K562 (cell line): ENCODE results near the gene DERL3. TPM values are rescaled to one million over a fixed set of nuclear protein-coding genes. Genes with fewer than 3 reads are reported as not detected.

ENCODE experiments used
- ATAC-seq: fragments of 200-7000 bp; cut with Tn5 transposase; 3 replicates; pipeline ENCODE4 v1.9.1; 2020; ENCODE audit warnings: moderate library complexity
- BruUV-seq: library from RNA; stranded (reverse); fragments of 400-500 nt; replicated peaks from 2 replicates; lab custom pipeline; 2021; lab: Mats Ljungman, UMichigan
- CTCF ChIA-PET: fragments of 300-600 bp; formaldehyde crosslinking; extraction: SDS; loops from one replicate; lab custom pipeline; 2021; ENCODE audit warnings: low intra/inter-chr PET ratio; lab: Yijun Ruan, JAX
- POLR2A ChIA-PET: fragments of 300-600, 350-650 bp; sonication (Branson Sonifier 250); formaldehyde crosslinking; extraction: SDS; loops from one replicate; lab custom pipeline; 2021; ENCODE audit warnings: antibody characterized with exemption, inconsistent platforms; lab: Yijun Ruan, JAX
- DNase-seq, 4 experiments: peaks; one replicate each; pipeline versions ENCODE4 v3.0.0 to v3.0.0-alpha.2; 2011 to 2018; ENCODE audit warnings: low spot score in 3 of 4, mixed read lengths in 3 of 4; ENCODE audit errors: extremely low read depth in 1 of 4
- FAIRE-seq: peaks from 2 replicates; lab custom pipeline; 2011; peaks lifted over from hg19 to GRCh38; lab: Jason Lieb, UNC
- H2AFZ ChIP-seq: 2 replicates; pipeline ENCODE4 v1.6.0; 2011; ENCODE audit warnings: low read depth, low read length, control low read depth, inconsistent platforms
- H3K27ac ChIP-seq: fragments of 200-600 bp; 3 replicates; pipeline ENCODE4 v1.8.0; 2011; ENCODE audit warnings: low read depth, mild to moderate bottlenecking, control low read depth, inconsistent platforms, low read length, moderate library complexity, mixed read lengths; ENCODE audit errors: extremely low read depth
- H3K27me3 ChIP-seq, 2 experiments: fragments of 300-600 bp in 1 of 2; 2 replicates in 1 of 2; 3 replicates in 1 of 2; pipeline versions ENCODE4 v1.6.0 to v1.8.0; 2011; ENCODE audit warnings: inconsistent platforms in 2 of 2, low read length in 2 of 2, mild to moderate bottlenecking in 1 of 2, mixed read lengths in 1 of 2, moderate library complexity in 1 of 2; ENCODE audit not compliant: control insufficient read depth in 2 of 2, insufficient read depth in 2 of 2
- H3K36me3 ChIP-seq: fragments of 300-600 bp; 3 replicates; pipeline ENCODE4 v1.8.0; 2011; ENCODE audit warnings: mild to moderate bottlenecking, low read length, inconsistent platforms; ENCODE audit not compliant: control insufficient read depth, insufficient read depth
- H3K4me1 ChIP-seq, 2 experiments: fragments of 200-600 bp in 1 of 2; replicated peaks in 1 of 2; 2 replicates in 1 of 2; 3 replicates in 1 of 2; pipeline versions ENCODE4 v1.5.1 to v1.8.0; 2011; ENCODE audit warnings: inconsistent platforms in 2 of 2, low read length in 2 of 2, mild to moderate bottlenecking in 1 of 2, mixed read lengths in 1 of 2, moderate library complexity in 1 of 2; ENCODE audit not compliant: control insufficient read depth in 2 of 2, insufficient read depth in 2 of 2
- H3K4me2 ChIP-seq: 2 replicates; pipeline ENCODE4 v1.6.1; 2011; ENCODE audit warnings: low read length, control low read depth, inconsistent platforms, mixed read lengths; ENCODE audit not compliant: insufficient read depth
- H3K4me3 ChIP-seq: fragments of 200-600 bp; sonication (generic), shearing (Covaris generic); 2 replicates; pipeline ENCODE4 v1.5.1; 2016; ENCODE audit warnings: control low read depth, inconsistent platforms
- H3K79me2 ChIP-seq: fragments of 200-600 bp; 3 replicates; pipeline ENCODE4 v1.8.0; 2011; ENCODE audit warnings: low read length, inconsistent platforms; ENCODE audit not compliant: control insufficient read depth, insufficient read depth
- H3K9ac ChIP-seq, 2 experiments: 2 replicates each; pipeline versions ENCODE4 v1.6.0 to v1.6.1; 2011; ENCODE audit warnings: low read depth in 2 of 2, low read length in 2 of 2, control low read depth in 1 of 2, inconsistent platforms in 1 of 2, mild to moderate bottlenecking in 1 of 2, mixed read lengths in 1 of 2; ENCODE audit not compliant: insufficient read depth in 1 of 2
- H3K9me1 ChIP-seq: one replicate; pipeline ENCODE4 v1.6.0; 2011; ENCODE audit warnings: inconsistent platforms, mild to moderate bottlenecking, low read length, moderate library complexity; ENCODE audit not compliant: control insufficient read depth, insufficient read depth
- H3K9me3 ChIP-seq: replicated peaks from 2 replicates; pipeline ENCODE4 v1.5.1; 2011; ENCODE audit warnings: low read depth, low read length, inconsistent platforms; ENCODE audit not compliant: control insufficient read depth, insufficient read depth
- H4K20me1 ChIP-seq: replicated peaks from 2 replicates; pipeline ENCODE4 v1.6.1; 2011; ENCODE audit warnings: low read length, inconsistent platforms, mixed read lengths; ENCODE audit not compliant: control insufficient read depth, insufficient read depth
- DNMT1 ChIP-seq: fragments of 450-650 bp; IDR thresholded peaks from 2 replicates; pipeline ENCODE4 v1.6.1; 2016; ENCODE audit warnings: antibody characterized with exemption, mild to moderate bottlenecking
- ZNF311 ChIP-seq: fragments of 250-450 bp; sonication (Bioruptor Pico); IDR thresholded peaks from 2 replicates; pipeline ENCODE4 v1.4.0; 2020; ENCODE audit warnings: mild to moderate bottlenecking, moderate library complexity
- ZNF644 ChIP-seq: fragments of 200-800 bp; sonication (Bioruptor generic); IDR thresholded peaks from 2 replicates; pipeline ENCODE4 v1.6.1; 2016; ENCODE audit warnings: low read depth, missing genetic modification characterization, missing compliant biosample characterization
- ZSCAN29 ChIP-seq: fragments of 450-650 bp; IDR thresholded peaks from 2 replicates; pipeline ENCODE4 v1.6.1; 2017
- WGBS: fragments of 100-300 bp; shearing (Covaris generic); methylation state at CpG from one replicate; pipeline ENCODE4 v1.1.6; 2016; ENCODE audit warnings: low coverage, mixed read lengths; ENCODE audit not compliant: insufficient coverage; ENCODE audit errors: missing lambda C conversion rate; 5-methylcytosine and 5-hydroxymethylcytosine counted together
- in situ Hi-C: fragments of 300-500 bp; cut with MboI; formaldehyde crosslinking; loops from 4 replicates; pipeline ENCODE4 v1.15.0; 2018; ENCODE audit warnings: inconsistent platforms, mixed read lengths
- intact Hi-C: fragments of 100-400 bp; cut with micrococcal nuclease; formaldehyde crosslinking; loops from 2 replicates; pipeline ENCODE4 v1.14.2; 2022
- polyA plus RNA-seq, 8 experiments: library from polyadenylated mRNA; depleted of rRNA in 4 of 8; stranded (reverse) in 5 of 8; unstranded in 3 of 8; fragments of >200 nt; fragmentation: Nextera tagmentation in 2 of 8; fragmentation: Illumina TruSeq in 1 of 8; extraction: Ambion mirVana in 2 of 8; extraction: Trizol in 1 of 8; gene quantifications; 2 replicates each; pipeline versions ENCODE4 v1.2.1 to v1.2.3, GENCODE V29; 2011 to 2014; ENCODE audit warnings: inconsistent platforms in 1 of 8, missing spikeins in 1 of 8
- small RNA-seq: library from RNA; depleted of rRNA; stranded (forward); fragments of <200 nt; gene quantifications from one replicate; pipeline ENCODE3, GENCODE V24; 2014
- total RNA-seq, 7 experiments: library from RNA; depleted of rRNA in 6 of 7; stranded (reverse); fragments of >200 nt in 6 of 7; fragmentation: Illumina TruSeq in 2 of 7; extraction: Trizol in 2 of 7; gene quantifications; 2 replicates each; pipeline versions ENCODE4 v1.2.1 to v1.2.3, GENCODE V29; 2011 to 2021; ENCODE audit warnings: low replicate concordance in 1 of 7

Gene DERL3
- total and polyA plus RNA-seq, 9 of the 15 experiments (the other 6 are each of a cell fraction or from before 2014, with no cell fraction given) = 1.3 to 12.4 (median 4.8) TPM

- ATAC-seq (no peak), DNase-seq (no peak), FAIRE-seq (no peak)
- H3K9me1 ChIP-seq = no peaks in the 10 kb centered on the region
- H2AFZ ChIP-seq = peak overlapping the region; percentile 96
- POLR2A ChIA-PET = interaction anchor here (1.1 to 1.7 kb wide), 3 partner anchors 11 to 43 kb away, joined by 3 to 6 read pairs (median 3); no protein-coding TSS in a partner anchor
- H3K9ac ChIP-seq = peak overlapping the region; percentile 92 to 96
- TSS peak; percentile 86 for BruUV-seq
- peaks cover 15 to 23% of the 10 kb centered on the region in 2 experiments; a peak in 4 of 5 replicates for H3K4me1 ChIP-seq
- no peaks in the 10 kb centered on the region for H3K9me3 ChIP-seq
- in situ Hi-C loops (no loop called here), intact Hi-C loops (no loop called here)
- CTCF ChIA-PET = no interaction called here
- H3K4me3 ChIP-seq = peak overlapping the region; percentile 88
- H3K27ac ChIP-seq = peak overlapping the region; percentile 99
- peaks cover 37% of the 10 kb centered on the region for H3K79me2 ChIP-seq
- peak overlapping the region; percentile 96 for H3K4me2 ChIP-seq
- 46% methylated on average over 7 of the region's 9 CpGs for WGBS
- peaks cover 17% of the 10 kb centered on the region; the same call in 2 of the 3 replicates for H3K36me3 ChIP-seq
- TF ChIP-seq ZNF311 (CRISPR knock-in tag) (no peak), ZSCAN29 (no peak), DNMT1 (no peak), ZNF644 (no peak)
- peaks cover 10% of the 10 kb centered on the region for H4K20me1 ChIP-seq
- no peaks in the 10 kb centered on the region for H3K27me3 ChIP-seq
Measured at GRCh38 chr22:23786261-23786710, 52.5 kb downstream of the DERL3 start.

Small RNA genes within 50 kb of the gene (small RNA-seq; reads per million reads assigned to genes)
- not detected for gene RN7SL268P

Other genes with a start within 250 kb of the DERL3 start
Only the 7 nearest of the 16 such genes appear.
- gene VPREB3, start 84.6 kb downstream of the DERL3 start, total RNA-seq (2014; rRNA removed) = not detected in 2 replicates
- not detected in 2 replicates for gene VPREB3, start 84.6 kb downstream of the DERL3 start, total RNA-seq (2014; rRNA removed; fragmentation: Illumina TruSeq; extraction: Trizol)
- gene VPREB3, start 84.6 kb downstream of the DERL3 start, total RNA-seq (2015; rRNA removed; fragmentation: Illumina TruSeq; extraction: Trizol) = not detected in 2 replicates
- 0.71 TPM in 1 of 2 replicates, not detected in the other for gene VPREB3, start 84.6 kb downstream of the DERL3 start, total RNA-seq (2021)
- 0.20 TPM in 1 of 2 replicates, not detected in the other for gene VPREB3, start 84.6 kb downstream of the DERL3 start, polyA plus RNA-seq (2011; rRNA removed)
- gene VPREB3, start 84.6 kb downstream of the DERL3 start, polyA plus RNA-seq (2014; fragmentation: Illumina TruSeq; extraction: Trizol) = not detected in 2 replicates
- gene VPREB3, start 84.6 kb downstream of the DERL3 start, polyA plus RNA-seq (2014; fragmentation: Nextera tagmentation; extraction: Ambion mirVana) = under 1 TPM in 1 of 2 experiments, not detected in 1; 0.14 TPM
- gene VPREB3, start 84.6 kb downstream of the DERL3 start, polyA plus RNA-seq (2014; rRNA removed) = not detected in 2 replicates
- gene C22orf15, start 76.0 kb downstream of the DERL3 start, total RNA-seq (2014; rRNA removed) = not detected in 2 replicates
- gene C22orf15, start 76.0 kb downstream of the DERL3 start, total RNA-seq (2014; rRNA removed; fragmentation: Illumina TruSeq; extraction: Trizol) = not detected in 2 replicates
- gene C22orf15, start 76.0 kb downstream of the DERL3 start, total RNA-seq (2015; rRNA removed; fragmentation: Illumina TruSeq; extraction: Trizol) = not detected in 2 replicates
- not detected in 2 replicates for gene C22orf15, start 76.0 kb downstream of the DERL3 start, total RNA-seq (2021)
- not detected in 2 replicates for gene C22orf15, start 76.0 kb downstream of the DERL3 start, polyA plus RNA-seq (2011; rRNA removed)
- gene C22orf15, start 76.0 kb downstream of the DERL3 start, polyA plus RNA-seq (2014; fragmentation: Illumina TruSeq; extraction: Trizol) = not detected in 2 replicates
- gene C22orf15, start 76.0 kb downstream of the DERL3 start, polyA plus RNA-seq (2014; fragmentation: Nextera tagmentation; extraction: Ambion mirVana) = not detected
- 0.07 TPM in 1 of 2 replicates, not detected in the other for gene C22orf15, start 76.0 kb downstream of the DERL3 start, polyA plus RNA-seq (2014; rRNA removed)
- 84.9 and 214 TPM in 2 replicates for gene CHCHD10, start 71.0 kb downstream of the DERL3 start, total RNA-seq (2014; rRNA removed)
- gene CHCHD10, start 71.0 kb downstream of the DERL3 start, total RNA-seq (2014; rRNA removed; fragmentation: Illumina TruSeq; extraction: Trizol) = 76.4 and 102 TPM in 2 replicates
- 124 and 130 TPM in 2 replicates for gene CHCHD10, start 71.0 kb downstream of the DERL3 start, total RNA-seq (2015; rRNA removed; fragmentation: Illumina TruSeq; extraction: Trizol)
- gene CHCHD10, start 71.0 kb downstream of the DERL3 start, total RNA-seq (2021) = 270 and 292 TPM in 2 replicates
- gene CHCHD10, start 71.0 kb downstream of the DERL3 start, polyA plus RNA-seq (2011; rRNA removed) = 51.1 and 51.8 TPM in 2 replicates
- gene CHCHD10, start 71.0 kb downstream of the DERL3 start, polyA plus RNA-seq (2014; fragmentation: Illumina TruSeq; extraction: Trizol) = 157 and 178 TPM in 2 replicates
- gene CHCHD10, start 71.0 kb downstream of the DERL3 start, polyA plus RNA-seq (2014; fragmentation: Nextera tagmentation; extraction: Ambion mirVana) = 10 to 100 TPM; 15.2 to 41.0 TPM
- 159 and 170 TPM in 2 replicates for gene CHCHD10, start 71.0 kb downstream of the DERL3 start, polyA plus RNA-seq (2014; rRNA removed)
- gene MMP11, start 66.2 kb downstream of the DERL3 start, total RNA-seq (2014; rRNA removed) = 0.57 and 1.4 TPM in 2 replicates
- 0.13 and 0.25 TPM in 2 replicates for gene MMP11, start 66.2 kb downstream of the DERL3 start, total RNA-seq (2014; rRNA removed; fragmentation: Illumina TruSeq; extraction: Trizol)
- gene MMP11, start 66.2 kb downstream of the DERL3 start, total RNA-seq (2015; rRNA removed; fragmentation: Illumina TruSeq; extraction: Trizol) = 0.14 and 0.15 TPM in 2 replicates
- 0.58 and 1.4 TPM in 2 replicates for gene MMP11, start 66.2 kb downstream of the DERL3 start, total RNA-seq (2021)
- gene MMP11, start 66.2 kb downstream of the DERL3 start, polyA plus RNA-seq (2011; rRNA removed) = 1.1 and 1.3 TPM in 2 replicates
- gene MMP11, start 66.2 kb downstream of the DERL3 start, polyA plus RNA-seq (2014; fragmentation: Illumina TruSeq; extraction: Trizol) = 0.25 and 1.2 TPM in 2 replicates
- not detected for gene MMP11, start 66.2 kb downstream of the DERL3 start, polyA plus RNA-seq (2014; fragmentation: Nextera tagmentation; extraction: Ambion mirVana)
- gene MMP11, start 66.2 kb downstream of the DERL3 start, polyA plus RNA-seq (2014; rRNA removed) = 0.40 and 1.8 TPM in 2 replicates
- gene SMARCB1, start 52.0 kb downstream of the DERL3 start, total RNA-seq (2014; rRNA removed) = 65.4 and 74.0 TPM in 2 replicates
- gene SMARCB1, start 52.0 kb downstream of the DERL3 start, total RNA-seq (2014; rRNA removed; fragmentation: Illumina TruSeq; extraction: Trizol) = 39.5 and 44.5 TPM in 2 replicates
- 50.9 and 53.7 TPM in 2 replicates for gene SMARCB1, start 52.0 kb downstream of the DERL3 start, total RNA-seq (2015; rRNA removed; fragmentation: Illumina TruSeq; extraction: Trizol)
- 79.1 and 79.2 TPM in 2 replicates for gene SMARCB1, start 52.0 kb downstream of the DERL3 start, total RNA-seq (2021)
- 113 and 117 TPM in 2 replicates for gene SMARCB1, start 52.0 kb downstream of the DERL3 start, polyA plus RNA-seq (2011; rRNA removed)
- 111 TPM in 2 replicates for gene SMARCB1, start 52.0 kb downstream of the DERL3 start, polyA plus RNA-seq (2014; fragmentation: Illumina TruSeq; extraction: Trizol)
- 1 to 10 TPM; 1.2 to 3.0 TPM for gene SMARCB1, start 52.0 kb downstream of the DERL3 start, polyA plus RNA-seq (2014; fragmentation: Nextera tagmentation; extraction: Ambion mirVana)
- 75.3 and 90.2 TPM in 2 replicates for gene SMARCB1, start 52.0 kb downstream of the DERL3 start, polyA plus RNA-seq (2014; rRNA removed)
- gene SLC2A11, start 18.9 kb upstream of the DERL3 start, total RNA-seq (2014; rRNA removed) = 2.0 and 3.1 TPM in 2 replicates
- gene SLC2A11, start 18.9 kb upstream of the DERL3 start, total RNA-seq (2014; rRNA removed; fragmentation: Illumina TruSeq; extraction: Trizol) = 1.5 and 1.9 TPM in 2 replicates
- gene SLC2A11, start 18.9 kb upstream of the DERL3 start, total RNA-seq (2015; rRNA removed; fragmentation: Illumina TruSeq; extraction: Trizol) = 2.1 and 2.5 TPM in 2 replicates
- gene SLC2A11, start 18.9 kb upstream of the DERL3 start, total RNA-seq (2021) = 1.6 and 2.1 TPM in 2 replicates
- gene SLC2A11, start 18.9 kb upstream of the DERL3 start, polyA plus RNA-seq (2011; rRNA removed) = 2.5 and 4.4 TPM in 2 replicates
- gene SLC2A11, start 18.9 kb upstream of the DERL3 start, polyA plus RNA-seq (2014; fragmentation: Illumina TruSeq; extraction: Trizol) = 2.5 and 2.8 TPM in 2 replicates
- gene SLC2A11, start 18.9 kb upstream of the DERL3 start, polyA plus RNA-seq (2014; fragmentation: Nextera tagmentation; extraction: Ambion mirVana) = under 1 TPM; 0.44 to 0.73 TPM
- 2.7 and 3.4 TPM in 2 replicates for gene SLC2A11, start 18.9 kb upstream of the DERL3 start, polyA plus RNA-seq (2014; rRNA removed)
- gene MIF, start 55.4 kb upstream of the DERL3 start, total RNA-seq (2014; rRNA removed) = 440 and 672 TPM in 2 replicates
- gene MIF, start 55.4 kb upstream of the DERL3 start, total RNA-seq (2014; rRNA removed; fragmentation: Illumina TruSeq; extraction: Trizol) = 5.4 and 7.4 TPM in 2 replicates
- gene MIF, start 55.4 kb upstream of the DERL3 start, total RNA-seq (2015; rRNA removed; fragmentation: Illumina TruSeq; extraction: Trizol) = 253 and 254 TPM in 2 replicates
- gene MIF, start 55.4 kb upstream of the DERL3 start, total RNA-seq (2021) = 666 and 724 TPM in 2 replicates
- 193 and 230 TPM in 2 replicates for gene MIF, start 55.4 kb upstream of the DERL3 start, polyA plus RNA-seq (2011; rRNA removed)
- 31.1 and 74.5 TPM in 2 replicates for gene MIF, start 55.4 kb upstream of the DERL3 start, polyA plus RNA-seq (2014; fragmentation: Illumina TruSeq; extraction: Trizol)
- gene MIF, start 55.4 kb upstream of the DERL3 start, polyA plus RNA-seq (2014; fragmentation: Nextera tagmentation; extraction: Ambion mirVana) = 10 to 100 TPM; 23.0 to 67.2 TPM
- gene MIF, start 55.4 kb upstream of the DERL3 start, polyA plus RNA-seq (2014; rRNA removed) = 537 and 538 TPM in 2 replicates